GM21528 (cell line): ENCODE results near the gene TKFC.

Experiments
- ATAC-seq: cut with Tn5 transposase; IDR thresholded peaks from one replicate; pipeline ENCODE4 v1.9.1; 2021; ENCODE audit warnings: mild to moderate bottlenecking, moderate library complexity; ENCODE audit not compliant: unreplicated experiment, low FRiP score

The TKFC gene

GRCh38 chr11:61343792-61344745 lies 11.0 kb downstream of the TKFC start:
- no peak for ATAC-seq

GRCh38 chr11:61345170-61345610 lies 12.2 kb downstream of the TKFC start:
- no peak for ATAC-seq

GRCh38 chr11:61345954-61346843 lies 13.2 kb downstream of the TKFC start:
- ATAC-seq = no peak

GRCh38 chr11:61347916-61348461 lies 15.0 kb downstream of the TKFC start:
- no peak for ATAC-seq

DNA sequence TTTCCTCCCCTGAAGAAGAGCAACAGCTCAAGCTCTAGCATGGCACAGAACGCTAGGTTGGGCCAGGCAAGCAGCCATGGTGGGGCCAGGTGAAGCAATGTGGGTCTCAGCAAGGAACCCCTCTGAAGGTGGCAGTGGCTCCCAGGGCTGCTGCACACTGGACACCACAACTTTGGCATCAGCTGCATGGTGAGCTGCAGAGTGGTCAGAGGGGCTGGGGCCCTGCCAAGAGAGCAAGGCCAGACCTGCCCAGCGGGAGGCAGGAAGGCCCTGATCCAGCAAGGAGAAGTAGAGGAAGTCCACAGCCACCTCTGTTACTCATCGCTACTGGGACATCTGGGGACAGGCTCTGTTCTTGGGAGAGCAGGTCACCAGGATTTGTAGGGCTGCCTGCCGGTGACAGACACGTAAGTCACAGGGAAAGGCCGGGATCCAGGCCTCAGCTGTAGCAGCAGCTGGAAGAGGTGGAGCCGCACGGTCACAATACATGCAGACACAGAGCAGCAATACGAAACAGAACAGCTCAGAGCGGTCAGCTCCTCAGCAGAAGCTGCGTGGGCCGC lies 16.2 kb downstream of the TKFC start:
- no peak for ATAC-seq

GRCh38 chr11:61349916-61350315 lies 16.9 kb downstream of the TKFC start:
- no peak for ATAC-seq

DNA sequence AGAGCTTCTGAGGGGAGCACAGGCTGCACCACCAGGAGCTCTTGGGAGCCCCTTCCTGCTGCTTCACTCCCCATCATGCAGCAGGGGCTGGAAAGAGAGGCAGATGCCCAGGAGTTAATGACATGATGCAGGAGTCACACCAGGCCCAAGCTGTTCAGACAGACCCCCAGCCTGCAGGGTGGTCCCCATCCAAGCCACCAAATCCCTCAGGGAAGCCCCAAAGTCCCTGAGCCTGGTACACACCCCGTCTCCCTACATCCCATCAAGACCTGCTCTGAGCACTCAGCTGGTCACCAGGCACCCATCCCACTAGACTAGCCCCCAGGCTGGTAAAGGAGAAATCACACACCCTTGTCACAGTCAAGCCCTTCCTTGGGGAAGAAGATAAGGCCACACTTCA lies 17.3 kb downstream of the TKFC start:
- no peak for ATAC-seq

GRCh38 chr11:61350803-61351202 lies 17.8 kb downstream of the TKFC start:
- ATAC-seq = no peak

DNA sequence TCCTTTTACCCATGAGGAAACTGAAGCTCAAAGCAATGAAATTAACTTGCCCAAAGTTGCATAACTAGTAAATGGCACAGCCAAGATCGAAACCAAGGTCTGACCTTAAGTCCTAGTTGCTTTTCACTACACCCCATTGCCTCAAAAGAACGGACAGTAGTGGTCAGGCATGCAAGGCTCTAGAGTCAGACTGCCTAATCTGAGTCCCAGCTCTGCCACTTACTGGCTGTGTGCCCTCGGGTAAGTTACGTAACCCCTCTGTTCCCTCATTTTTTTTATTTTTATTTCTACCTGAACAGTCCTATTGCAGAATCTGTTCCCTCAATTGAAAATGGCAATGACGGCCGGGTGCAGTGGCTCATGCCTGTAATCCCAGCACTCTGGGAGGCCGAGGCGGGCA lies 19.0 kb downstream of the TKFC start:
- no peak for ATAC-seq

- ATAC-seq = no peak
Measured at GRCh38 chr11:61353131-61354067, 20.4 kb downstream of the TKFC start.

GRCh38 chr11:61354208-61354607 lies 21.2 kb downstream of the TKFC start:
- ATAC-seq = no peak

- no peak for ATAC-seq
Measured at GRCh38 chr11:61356706-61357105, 23.7 kb downstream of the TKFC start.

- ATAC-seq = peak; percentile 48
Measured at GRCh38 chr11:61357233-61357893, 24.3 kb downstream of the TKFC start.

DNA sequence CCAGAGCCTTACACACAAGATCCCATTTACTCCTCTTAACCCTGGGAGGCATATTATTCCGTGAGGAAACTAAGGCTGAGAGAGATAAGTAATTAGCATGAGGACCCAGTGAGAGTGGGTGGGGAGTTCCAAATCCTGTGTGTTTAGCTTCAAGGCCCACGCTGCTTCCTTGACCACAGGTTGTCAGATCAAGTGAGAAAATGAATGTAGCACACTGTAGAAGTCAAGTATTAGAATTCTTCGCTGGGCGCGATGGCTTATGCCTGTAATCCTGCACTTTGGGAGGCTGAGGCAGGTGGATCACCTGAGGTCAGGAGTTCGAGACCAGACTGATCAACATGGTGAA lies 24.8 kb downstream of the TKFC start:
- ATAC-seq = no peak

DNA sequence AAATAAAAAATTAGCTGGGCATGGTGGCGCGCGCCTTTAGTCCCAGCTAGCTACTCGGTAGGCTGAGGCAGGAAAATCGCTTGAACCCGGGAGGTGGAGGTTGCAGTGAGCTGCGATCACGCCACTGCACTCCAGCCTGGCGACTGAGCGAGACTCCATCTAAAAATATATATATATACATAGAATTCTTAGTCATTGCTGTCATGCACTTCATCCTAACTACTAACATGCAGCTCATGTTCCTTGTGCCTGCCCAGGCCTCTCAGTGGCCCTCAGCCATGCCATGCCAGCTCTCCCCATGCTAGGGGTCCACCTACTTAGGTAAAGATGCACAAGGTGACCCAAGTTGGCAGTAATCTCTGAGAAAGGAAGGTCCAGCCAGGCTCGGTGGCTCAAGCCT lies 25.5 kb downstream of the TKFC start:
- no peak for ATAC-seq

DNA sequence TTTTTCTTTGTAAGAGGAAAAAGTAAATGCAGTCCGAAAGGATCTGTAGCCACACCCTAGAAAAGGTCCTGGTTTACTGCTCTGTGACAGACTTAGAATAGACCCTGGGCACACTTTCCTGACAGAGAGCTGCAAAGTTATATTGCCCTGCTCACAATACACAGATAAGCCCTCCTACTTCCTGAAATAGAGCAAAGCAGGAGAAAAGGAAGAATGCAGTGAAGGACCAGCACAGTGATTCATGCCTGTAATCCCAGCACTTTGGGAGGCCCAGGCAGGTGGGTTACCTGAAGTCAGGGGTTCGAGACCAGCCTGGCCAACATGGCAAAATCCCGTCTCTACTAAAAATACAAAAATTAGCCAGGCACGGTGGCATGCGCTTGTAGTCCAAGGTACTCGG lies 26.5 kb downstream of the TKFC start:
- ATAC-seq = no peak

DNA sequence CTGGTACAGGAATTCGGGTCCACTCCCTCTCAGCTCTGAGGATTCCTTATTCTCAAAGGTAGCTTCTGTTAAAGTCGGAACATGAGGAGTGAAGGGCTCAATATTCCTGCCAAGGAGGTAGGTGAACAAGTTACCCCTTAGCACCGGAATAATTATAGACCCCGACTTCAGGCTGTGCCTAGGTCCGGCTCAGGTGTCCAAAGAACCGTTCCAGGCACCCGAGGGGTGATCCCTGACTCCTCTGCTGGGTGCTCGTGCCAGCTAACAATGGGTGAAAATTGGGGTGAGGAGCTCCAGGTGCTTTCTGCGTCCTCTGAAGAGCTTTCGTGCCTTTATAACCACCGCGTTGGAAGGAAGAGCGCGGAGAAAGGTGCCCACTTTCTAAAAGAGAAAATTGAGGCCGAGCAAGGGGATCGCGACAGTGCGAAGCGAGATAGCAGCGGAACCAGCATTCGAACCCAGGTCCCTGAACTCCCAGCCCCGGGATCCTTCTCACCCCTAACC lies 28.3 kb downstream of the TKFC start:
- no peak for ATAC-seq

GRCh38 chr11:61361741-61362541 lies 28.9 kb downstream of the TKFC start, which contains the start of the genes CYB561A3 and TMEM138:
Gene CYB561A3 (minus strand): TSS chr11:61361882. CDS start chr11:61356713, 5,169 bp downstream.
Gene TMEM138 (plus strand): TSS chr11:61362374. CDS start chr11:61364391, 2,017 bp downstream.
- ATAC-seq = peak; percentile 76
